GM21381 (cell line): ENCODE measurements around the gene AIF1.

Source experiments
- ATAC-seq: cut with Tn5 transposase; IDR thresholded peaks from one replicate; pipeline ENCODE4 v1.9.1; 2021; ENCODE audit warnings: mild to moderate bottlenecking, moderate library complexity; ENCODE audit not compliant: unreplicated experiment

AIF1 gene

GRCh38 chr6:31614684-31615578 is at the start of gene AIF1:
Gene AIF1 (plus strand): TSS chr6:31615234. CDS start chr6:31615330, 96 bp downstream.
- no peak for ATAC-seq

GRCh38 chr6:31567531-31568370 is 47.3 kb upstream of the AIF1 start:
- no peak for ATAC-seq

- ATAC-seq, result peak; percentile 59
Observed at GRCh38 chr6:31568537-31568961, 46.5 kb upstream of the AIF1 start.

GRCh38 chr6:31569861-31570536 is 45.0 kb upstream of the AIF1 start:
- no peak for ATAC-seq

GRCh38 chr6:31572041-31572911 is 42.8 kb upstream of the AIF1 start, which contains the start of gene LTA:
Gene LTA (plus strand): TSS chr6:31572289. CDS start chr6:31572743, 454 bp downstream.
- ATAC-seq, result no peak

- no peak for ATAC-seq
Observed at GRCh38 chr6:31573239-31574105, 41.6 kb upstream of the AIF1 start.

GRCh38 chr6:31574106-31575061 is 40.6 kb upstream of the AIF1 start:
- ATAC-seq, result no peak

GRCh38 chr6:31575335-31575901 is 39.6 kb upstream of the AIF1 start, which contains the start of gene TNF:
Gene TNF (plus strand): TSS chr6:31575565. CDS start chr6:31575742, 177 bp downstream.
- ATAC-seq, result no peak

- ATAC-seq, result no peak
Observed at GRCh38 chr6:31575952-31576685, 38.9 kb upstream of the AIF1 start.

GRCh38 chr6:31576897-31577578 is 38.0 kb upstream of the AIF1 start:
- ATAC-seq, result no peak

- ATAC-seq, result no peak
Observed at GRCh38 chr6:31577579-31577966, 37.5 kb upstream of the AIF1 start.

GRCh38 chr6:31578184-31579118 is 36.6 kb upstream of the AIF1 start:
- no peak for ATAC-seq

- ATAC-seq, result no peak
Observed at GRCh38 chr6:31579119-31579505, 35.9 kb upstream of the AIF1 start.

GRCh38 chr6:31579546-31580437 is 35.2 kb upstream of the AIF1 start:
- ATAC-seq, result no peak
